GM12878 (cell line): Measurements from ENCODE around the gene ASCC3. TPM values are rescaled to one million over a fixed set of nuclear protein-coding genes. Genes with fewer than 3 reads are reported as not detected.

Experiments used
- ATAC-seq: fragments of 200-7000 bp; cut with Tn5 transposase; 3 replicates; pipeline ENCODE4 v1.9.1; 2020; ENCODE audit warnings: mild to moderate bottlenecking, moderate library complexity
- BruUV-seq: library from RNA; stranded (reverse); fragments of 400-500 nt; replicated peaks from 2 replicates; lab custom pipeline; 2021; lab: Mats Ljungman, UMichigan
- CTCF ChIA-PET: fragments of 300-600 bp; sonication (Branson Sonifier 250); formaldehyde crosslinking; extraction: SDS; loops from one replicate; lab custom pipeline; 2021; ENCODE audit warnings: inconsistent platforms; lab: Yijun Ruan, JAX
- POLR2A ChIA-PET: fragments of 350-600 bp; formaldehyde crosslinking; extraction: SDS; loops from one replicate; lab custom pipeline; 2021; ENCODE audit warnings: inconsistent platforms; lab: Charles Lee
- RAD21 ChIA-PET: fragments of 300-600 bp; sonication (Branson Sonifier 250); formaldehyde crosslinking; loops from one replicate; lab custom pipeline; 2023; ENCODE audit warnings: antibody characterized with exemption; ENCODE audit not compliant: unreplicated experiment; lab: Charles Lee
- SMC1A ChIA-PET: fragments of 300-600 bp; sonication (Branson Sonifier 250); formaldehyde crosslinking; loops from one replicate; lab custom pipeline; 2023; ENCODE audit not compliant: unreplicated experiment, uncharacterized antibody; lab: Charles Lee
- DNase-seq: peaks from one replicate; pipeline ENCODE4 v3.0.0-alpha.2; 2011; ENCODE audit warnings: low read depth, low spot score
- FAIRE-seq: peaks from 3 replicates; lab custom pipeline; 2011; peaks lifted over from hg19 to GRCh38; lab: Jason Lieb, UNC
- H2AFZ ChIP-seq: 2 replicates; pipeline ENCODE4 v1.6.0; 2011; ENCODE audit warnings: low read depth, low read length, control low read depth; ENCODE audit not compliant: control insufficient read depth
- H3K27ac ChIP-seq: 2 replicates; pipeline ENCODE4 v1.5.1; 2011; ENCODE audit warnings: control low read depth; ENCODE audit not compliant: control insufficient read depth, insufficient read depth
- H3K27me3 ChIP-seq, 2 experiments: replicated peaks in 1 of 2; 2 replicates each; pipeline versions ENCODE4 v1.6.0 to v1.6.1; 2011; ENCODE audit warnings: low read length in 1 of 2; ENCODE audit not compliant: control insufficient read depth in 2 of 2, insufficient read depth in 2 of 2
- H3K36me3 ChIP-seq, 2 experiments: 2 replicates each; pipeline ENCODE4 v1.5.1; 2011; ENCODE audit warnings: low read length in 1 of 2; ENCODE audit not compliant: control insufficient read depth in 2 of 2, insufficient read depth in 2 of 2
- H3K4me1 ChIP-seq: 2 replicates; pipeline ENCODE4 v1.6.1; 2011; ENCODE audit warnings: mild to moderate bottlenecking, low read length, moderate library complexity, mixed read lengths; ENCODE audit not compliant: control insufficient read depth, insufficient read depth
- H3K4me2 ChIP-seq: 2 replicates; pipeline ENCODE4 v1.6.0; 2011; ENCODE audit warnings: control low read depth; ENCODE audit not compliant: control insufficient read depth, insufficient read depth
- H3K4me3 ChIP-seq: fragments of 200-600 bp; sonication (generic); 2 replicates; pipeline ENCODE4 v1.5.1; 2016
- H3K79me2 ChIP-seq: 2 replicates; pipeline ENCODE4 v1.6.0; 2011; ENCODE audit warnings: low read length; ENCODE audit not compliant: control insufficient read depth, insufficient read depth
- H3K9ac ChIP-seq: 2 replicates; pipeline ENCODE4 v1.8.0; 2011; ENCODE audit warnings: low read length, control low read depth, mixed read lengths; ENCODE audit not compliant: control insufficient read depth, insufficient read depth
- H3K9me3 ChIP-seq: replicated peaks from 3 replicates; pipeline ENCODE4 v1.5.1; 2011; ENCODE audit warnings: mild to moderate bottlenecking, low read length; ENCODE audit not compliant: control insufficient read depth, insufficient read depth
- H4K20me1 ChIP-seq: 2 replicates; pipeline ENCODE4 v1.6.0; 2011; ENCODE audit not compliant: control insufficient read depth, insufficient read depth
- CBX3 ChIP-seq: fragments of 200-600 bp; sonication (generic); IDR thresholded peaks from 2 replicates; pipeline ENCODE4 v1.6.1; 2016; ENCODE audit warnings: low read depth, borderline replicate concordance
- CHD4 ChIP-seq: fragments of 200-600 bp; sonication (generic); IDR thresholded peaks from 2 replicates; pipeline ENCODE4 v1.6.1; 2016; ENCODE audit warnings: mild to moderate bottlenecking
- IKZF2 ChIP-seq, 2 experiments: fragments of 450-650 bp; IDR thresholded peaks; 2 replicates each; pipeline ENCODE4 v1.6.1; 2017; ENCODE audit warnings: mild to moderate bottlenecking in 2 of 2, moderate library complexity in 2 of 2
- MTA3 ChIP-seq: IDR thresholded peaks from 2 replicates; pipeline ENCODE4 v1.6.1; 2012; ENCODE audit warnings: low read length, inconsistent platforms, borderline replicate concordance
- MYC ChIP-seq: IDR thresholded peaks from 2 replicates; pipeline ENCODE4 v1.6.1; 2011; ENCODE audit warnings: mild to moderate bottlenecking, low read length, moderate library complexity, inconsistent platforms; ENCODE audit not compliant: insufficient read depth, insufficient replicate concordance, insufficient read length, severe bottlenecking
- RCOR1 ChIP-seq: conservative IDR thresholded peaks from 2 replicates; pipeline ENCODE4 v1.6.1; 2012; ENCODE audit warnings: low read depth, low read length, improper control_type of control experiment
- SMAD1 ChIP-seq: fragments of 450-650 bp; IDR thresholded peaks from 2 replicates; pipeline ENCODE4 v1.6.1; 2018; ENCODE audit warnings: mild to moderate bottlenecking, low read depth; ENCODE audit not compliant: partially characterized antibody
- SREBF2 ChIP-seq: IDR thresholded peaks from 2 replicates; pipeline ENCODE4 v1.6.1; 2012; ENCODE audit warnings: mild to moderate bottlenecking, low read length
- SRF ChIP-seq, 2 experiments: IDR thresholded peaks; 2 replicates each; pipeline ENCODE4 v1.6.1; 2011; ENCODE audit warnings: low read depth in 2 of 2, low read length in 2 of 2, mild to moderate bottlenecking in 1 of 2, moderate library complexity in 1 of 2
- SUZ12 ChIP-seq: fragments of 200-600 bp; sonication (generic); IDR thresholded peaks from one replicate; pipeline ENCODE4 v1.6.1; 2018; ENCODE audit warnings: antibody characterized with exemption, mild to moderate bottlenecking; ENCODE audit not compliant: unreplicated experiment
- TCF12 ChIP-seq: IDR thresholded peaks from 2 replicates; pipeline ENCODE4 v1.6.1; 2011; ENCODE audit warnings: low read depth, mild to moderate bottlenecking, low read length
- ZNF24 ChIP-seq: fragments of 450-650 bp; IDR thresholded peaks from 2 replicates; pipeline ENCODE4 v1.6.1; 2017; ENCODE audit warnings: antibody characterized with exemption, mild to moderate bottlenecking
- ZNF622 ChIP-seq: fragments of 450-650 bp; IDR thresholded peaks from 2 replicates; pipeline ENCODE4 v1.6.1; 2017; ENCODE audit warnings: mild to moderate bottlenecking, inconsistent platforms
- WGBS: methylation state at CpG from one replicate; pipeline ENCODE4 v1.1.6; 2016; ENCODE audit warnings: low lambda C conversion rate; ENCODE audit not compliant: insufficient replicate concordance, insufficient coverage; ENCODE audit errors: missing lambda C conversion rate; 5-methylcytosine and 5-hydroxymethylcytosine counted together
- in situ Hi-C: fragments of 300-500 bp; cut with MboI; formaldehyde crosslinking; loops from 9 replicates; pipeline ENCODE4 v1.14.3; 2018; ENCODE audit warnings: mixed read lengths
- intact Hi-C: fragments of 100-400 bp; cut with micrococcal nuclease; formaldehyde crosslinking; loops from one replicate; pipeline ENCODE4 v1.14.2; 2022; ENCODE audit not compliant: unreplicated experiment
- polyA plus RNA-seq, 11 experiments: library from polyadenylated mRNA; depleted of rRNA in 4 of 11; unstranded in 6 of 11; stranded (reverse) in 5 of 11; fragments of >200 nt; fragmentation: Nextera tagmentation in 4 of 11; fragmentation: Illumina TruSeq in 1 of 11; extraction: Ambion mirVana in 4 of 11; extraction: Trizol in 1 of 11; gene quantifications; 1 replicate in 1 of 11; 2 replicates in 10 of 11; pipeline versions ENCODE4 v1.2.1 to v1.2.3, GENCODE V29; 2011 to 2016; ENCODE audit warnings: inconsistent platforms in 2 of 11, missing spikeins in 2 of 11, low read depth in 1 of 11
- total RNA-seq, 4 experiments: library from RNA; depleted of rRNA in 3 of 4; stranded (reverse); fragments of >200 nt in 3 of 4; fragmentation: Illumina TruSeq in 1 of 4; extraction: Trizol in 1 of 4; gene quantifications; 2 replicates each; pipeline versions ENCODE4 v1.2.1 to v1.2.3, GENCODE V29; 2013 to 2021
- TF ChIP-seq, protein P1 (sequence below): fragments of 450-650 bp; IDR thresholded peaks from 2 replicates; pipeline ENCODE4 v1.6.1; 2017; ENCODE audit warnings: mild to moderate bottlenecking, low read depth, inconsistent platforms; ENCODE audit not compliant: poor library complexity, severe bottlenecking
- TF ChIP-seq, protein P2 (sequence below), 3 experiments: IDR thresholded peaks in 2 of 3; conservative IDR thresholded peaks in 1 of 3; 2 replicates each; pipeline ENCODE4 v1.5.1; 2011; ENCODE audit warnings: low read depth in 3 of 3, low read length in 3 of 3, mild to moderate bottlenecking in 3 of 3, control low read depth in 2 of 3, moderate library complexity in 2 of 3, inconsistent platforms in 1 of 3, mixed read lengths in 1 of 3; ENCODE audit not compliant: control insufficient read depth in 2 of 3, insufficient read depth in 1 of 3; ENCODE audit errors: extremely low read depth in 1 of 3

ASCC3 gene
- total and polyA plus RNA-seq, 10 of the 15 experiments (the other 5 are each of a cell fraction or from before 2014, with no cell fraction given), result 19.9 to 76.2 (median 55.9) TPM

DNA sequence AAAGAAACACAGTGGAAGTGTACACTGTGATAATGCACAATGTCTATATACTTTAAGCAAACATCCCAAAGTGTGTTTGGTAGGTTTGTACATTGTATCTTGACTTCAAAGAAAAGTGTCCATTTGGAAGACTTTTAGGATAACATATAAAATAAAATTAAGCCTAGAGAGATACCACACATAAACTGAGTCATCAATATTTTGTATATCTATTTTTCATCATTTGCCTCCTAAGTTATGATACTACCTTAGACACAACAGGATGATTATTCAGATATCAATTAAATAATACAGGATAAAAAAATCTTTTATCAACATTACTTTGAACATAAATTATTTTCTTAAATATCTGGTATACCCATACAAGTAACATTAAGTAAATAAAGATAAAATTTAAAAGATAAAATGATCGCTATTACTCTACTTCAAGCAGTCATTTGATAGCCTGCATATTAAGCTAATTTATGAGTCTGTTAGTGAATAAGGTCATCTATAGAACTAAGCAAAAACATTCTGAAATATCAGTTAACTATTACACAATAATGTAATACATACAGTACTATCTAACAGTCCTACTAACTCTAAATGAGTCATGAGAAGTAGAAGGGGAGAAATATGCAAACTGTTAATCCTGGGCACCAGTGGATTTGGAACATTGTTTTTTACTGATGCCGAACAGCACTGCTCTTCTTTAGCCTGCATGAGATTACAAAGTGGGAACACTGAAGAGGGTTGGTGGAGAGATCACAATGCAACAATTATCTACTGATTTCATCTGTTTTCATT is 258.0 kb downstream of the ASCC3 start:
- no peaks in the 10 kb centered on the region for H3K79me2 ChIP-seq
- POLR2A ChIA-PET, result no interaction called here
- in situ Hi-C loops, result no loop called here
- H3K27ac ChIP-seq, result no peak overlapping the region
- RAD21 ChIA-PET, result no interaction called here
- TF ChIP-seq SREBF2 (no peak), SUZ12 (no peak), IKZF2 (IDR thresholded peaks at IDR 0.05) (no peak), MYC (no peak), TCF12 (no peak), RCOR1 (no peak), MTA3 (no peak), ZNF24 (no peak), CBX3 (no peak), ZNF622 (no peak), SMAD1 (no peak), CHD4 (no peak), SRF (IDR thresholded peaks at IDR 0.05; ENCODE audit: low read depth in 2 of 2, low read length in 2 of 2) (no peak)
- TF ChIP-seq, protein P1, sequence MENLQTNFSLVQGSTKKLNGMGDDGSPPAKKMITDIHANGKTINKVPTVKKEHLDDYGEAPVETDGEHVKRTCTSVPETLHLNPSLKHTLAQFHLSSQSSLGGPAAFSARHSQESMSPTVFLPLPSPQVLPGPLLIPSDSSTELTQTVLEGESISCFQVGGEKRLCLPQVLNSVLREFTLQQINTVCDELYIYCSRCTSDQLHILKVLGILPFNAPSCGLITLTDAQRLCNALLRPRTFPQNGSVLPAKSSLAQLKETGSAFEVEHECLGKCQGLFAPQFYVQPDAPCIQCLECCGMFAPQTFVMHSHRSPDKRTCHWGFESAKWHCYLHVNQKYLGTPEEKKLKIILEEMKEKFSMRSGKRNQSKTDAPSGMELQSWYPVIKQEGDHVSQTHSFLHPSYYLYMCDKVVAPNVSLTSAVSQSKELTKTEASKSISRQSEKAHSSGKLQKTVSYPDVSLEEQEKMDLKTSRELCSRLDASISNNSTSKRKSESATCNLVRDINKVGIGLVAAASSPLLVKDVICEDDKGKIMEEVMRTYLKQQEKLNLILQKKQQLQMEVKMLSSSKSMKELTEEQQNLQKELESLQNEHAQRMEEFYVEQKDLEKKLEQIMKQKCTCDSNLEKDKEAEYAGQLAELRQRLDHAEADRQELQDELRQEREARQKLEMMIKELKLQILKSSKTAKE, result no peak
- TF ChIP-seq, protein P2, sequence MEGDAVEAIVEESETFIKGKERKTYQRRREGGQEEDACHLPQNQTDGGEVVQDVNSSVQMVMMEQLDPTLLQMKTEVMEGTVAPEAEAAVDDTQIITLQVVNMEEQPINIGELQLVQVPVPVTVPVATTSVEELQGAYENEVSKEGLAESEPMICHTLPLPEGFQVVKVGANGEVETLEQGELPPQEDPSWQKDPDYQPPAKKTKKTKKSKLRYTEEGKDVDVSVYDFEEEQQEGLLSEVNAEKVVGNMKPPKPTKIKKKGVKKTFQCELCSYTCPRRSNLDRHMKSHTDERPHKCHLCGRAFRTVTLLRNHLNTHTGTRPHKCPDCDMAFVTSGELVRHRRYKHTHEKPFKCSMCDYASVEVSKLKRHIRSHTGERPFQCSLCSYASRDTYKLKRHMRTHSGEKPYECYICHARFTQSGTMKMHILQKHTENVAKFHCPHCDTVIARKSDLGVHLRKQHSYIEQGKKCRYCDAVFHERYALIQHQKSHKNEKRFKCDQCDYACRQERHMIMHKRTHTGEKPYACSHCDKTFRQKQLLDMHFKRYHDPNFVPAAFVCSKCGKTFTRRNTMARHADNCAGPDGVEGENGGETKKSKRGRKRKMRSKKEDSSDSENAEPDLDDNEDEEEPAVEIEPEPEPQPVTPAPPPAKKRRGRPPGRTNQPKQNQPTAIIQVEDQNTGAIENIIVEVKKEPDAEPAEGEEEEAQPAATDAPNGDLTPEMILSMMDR (IDR thresholded peaks at IDR 0.05 in 2 of 3, conservative IDR thresholded peaks at IDR 0.05 in 1 of 3; ENCODE audit: control insufficient read depth in 2 of 3, extremely low read depth in 1 of 3, insufficient read depth in 1 of 3, low read depth in 3 of 3, low read length in 3 of 3), result no peak
- TF ChIP-seq, all 136 proteins: peak for 0
- no peak for ATAC-seq
- Histone ChIP-seq H4K20me1 (no peaks in the 10 kb centered on the region), H2AFZ (no peak overlapping the region), H3K4me2 (no peak overlapping the region), H3K9ac (no peak overlapping the region), H3K4me3 (no peak overlapping the region), H3K4me1 (0 out of 2 replicates have a peak, but pooled peaks cover under 1% of the 10 kb centered on the region), H3K27me3 (no peaks in the 10 kb centered on the region), H3K36me3 (peaks cover 0 to 10% of the 10 kb centered on the region in 2 experiments; a peak in 2 of 4 replicates), H3K9me3 (peaks cover 3% of the 10 kb centered on the region; the same call in 2 of the 3 replicates)
- no peak for FAIRE-seq
- SMC1A ChIA-PET, result no interaction called here
- CTCF ChIA-PET, result no interaction called here
- intact Hi-C loops, result no loop called here
- WGBS, result 94% methylated on average over 2 of the region's 2 CpGs
- DNase-seq, result no peak
- BruUV-seq, result no TSS peak
